ENCODE results near the gene KCNQ1.

GRCh38 chr11:2481253-2481652, 36.4 kb downstream of the KCNQ1 start:
- TF ChIP-seq POLR2AphosphoS5 (IDR thresholded peaks at IDR 0.05; ENCODE audit: insufficient read depth, low read depth, low read length) (no peak), CTCF (IDR thresholded peaks at IDR 0.05; ENCODE audit: extremely low read depth in 1 of 2, insufficient read depth in 1 of 2, low read depth in 1 of 2, low read length in 2 of 2) (no peak), MYC (IDR thresholded peaks at IDR 0.05; ENCODE audit: low read depth, low read length) (no peak), POLR2A (IDR thresholded peaks at IDR 0.05; ENCODE audit: low read depth, low read length) (no peak)
